ENCODE results near the gene FHIT.
"Not testable (repeated sequence)": the region's sequence is repeated elsewhere in the genome, so short reads cannot be mapped to it uniquely, and the experiment has no call there.

The FHIT gene

GRCh38 chr3:60573494-60573893, 677.8 kb downstream of the FHIT start:
- DNase-seq (ENCODE audit: low read depth in 2 of 2): no peak

GRCh38 chr3:60571511-60571910, 679.7 kb downstream of the FHIT start:
- no peak for DNase-seq (ENCODE audit: low read depth in 2 of 2)

GRCh38 chr3:60557122-60557521, 694.1 kb downstream of the FHIT start:
- no peak for DNase-seq (ENCODE audit: low read depth in 2 of 2)

GRCh38 chr3:60555686-60556354, 695.4 kb downstream of the FHIT start:
- no peak for DNase-seq (ENCODE audit: low read depth in 2 of 2)

- no peak for DNase-seq (ENCODE audit: low read depth in 2 of 2)
These were observed 698.1 kb downstream of the FHIT start for GRCh38 chr3:60553144-60553543.

GRCh38 chr3:60552581-60552980, 698.7 kb downstream of the FHIT start:
- no peak for DNase-seq (ENCODE audit: low read depth in 2 of 2)

GRCh38 chr3:60551455-60552209, 699.6 kb downstream of the FHIT start:
- DNase-seq (ENCODE audit: low read depth in 2 of 2): no peak

GRCh38 chr3:60549863-60550262, 701.4 kb downstream of the FHIT start:
- no peak for DNase-seq (ENCODE audit: low read depth in 2 of 2)

- DNase-seq (ENCODE audit: low read depth in 2 of 2): no peak
These were observed 708.3 kb downstream of the FHIT start for GRCh38 chr3:60542995-60543394.

- not testable (repeated sequence) for DNase-seq (ENCODE audit: low read depth in 2 of 2)
These were observed 711.9 kb downstream of the FHIT start for GRCh38 chr3:60539394-60539793.

- no peak for DNase-seq (ENCODE audit: low read depth in 2 of 2)
These were observed 714.8 kb downstream of the FHIT start for GRCh38 chr3:60536420-60536819.

GRCh38 chr3:60531759-60532158, 719.5 kb downstream of the FHIT start:
- no peak for DNase-seq (ENCODE audit: low read depth in 2 of 2)

- DNase-seq (ENCODE audit: low read depth in 2 of 2): no peak
These were observed 722.6 kb downstream of the FHIT start for GRCh38 chr3:60528651-60529050.

- DNase-seq (ENCODE audit: low read depth in 2 of 2): no peak
These were observed 727.7 kb downstream of the FHIT start for GRCh38 chr3:60523536-60523935.

- DNase-seq (ENCODE audit: low read depth in 2 of 2): no peak
These were observed 734.1 kb downstream of the FHIT start for GRCh38 chr3:60517134-60517533.

GRCh38 chr3:60514866-60515265, 736.4 kb downstream of the FHIT start:
- no peak for DNase-seq (ENCODE audit: low read depth in 2 of 2)

- DNase-seq (ENCODE audit: low read depth in 2 of 2): no peak
These were observed 737.1 kb downstream of the FHIT start for GRCh38 chr3:60514085-60514649.

- no peak for DNase-seq (ENCODE audit: low read depth in 2 of 2)
These were observed 738.0 kb downstream of the FHIT start for GRCh38 chr3:60513241-60513640.

GRCh38 chr3:60512506-60512905, 738.7 kb downstream of the FHIT start:
- no peak for DNase-seq (ENCODE audit: low read depth in 2 of 2)

- no peak for DNase-seq (ENCODE audit: low read depth in 2 of 2)
These were observed 741.8 kb downstream of the FHIT start for GRCh38 chr3:60509471-60509870.

- no peak for DNase-seq (ENCODE audit: low read depth in 2 of 2)
These were observed 746.3 kb downstream of the FHIT start for GRCh38 chr3:60504827-60505457.

GRCh38 chr3:60501314-60501713, 749.9 kb downstream of the FHIT start:
- no peak for DNase-seq (ENCODE audit: low read depth in 2 of 2)

- DNase-seq (ENCODE audit: low read depth in 2 of 2): no peak
These were observed 753.4 kb downstream of the FHIT start for GRCh38 chr3:60497902-60498301.

Data from stimulated activated CD8-positive, alpha-beta memory T cell treated with anti-CD3 and anti-CD28 coated beads, Interleukin-2, amount 100 ng/mL, for 1 hour (primary cell).